Hematopoietic multipotent progenitor cell treated with erythropoietin and hydrocortisone succinate and interleukin-3 and kit ligand, for 15 days (in vitro differentiated cells): ENCODE results near the gene FOSL1.

Experiments
- DNase-seq: peaks from one replicate; pipeline ENCODE4 v3.0.0-alpha.2; 2015; ENCODE audit warnings: low spot score

The FOSL1 gene

GRCh38 chr11:65919573-65920371 is 19.6 kb upstream of the FOSL1 start:
- no peak for DNase-seq

DNA sequence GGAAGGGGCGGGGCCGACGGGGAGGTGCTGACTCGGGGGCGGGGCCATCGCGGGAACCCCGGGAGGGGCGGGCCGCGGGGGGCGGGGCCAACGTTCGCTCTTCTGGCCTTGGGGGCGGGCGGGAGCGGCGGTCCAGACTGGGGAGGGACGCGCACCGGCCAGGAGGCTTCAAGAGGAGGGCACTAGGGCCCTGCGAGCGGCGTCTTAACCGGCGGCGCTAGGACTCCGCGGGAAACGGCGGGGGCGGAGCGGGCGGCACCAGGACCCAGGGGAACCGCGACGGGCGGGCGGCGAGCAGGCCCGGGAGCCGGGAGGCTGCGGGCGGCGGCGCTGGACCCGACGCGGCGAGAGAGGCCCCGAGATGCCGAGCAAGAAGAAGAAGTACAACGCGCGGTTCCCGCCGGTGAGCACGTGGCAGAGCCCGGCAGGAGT is 19.0 kb upstream of the FOSL1 start, which contains the start of gene DRAP1:
DRAP1 (plus strand) TSS at position 286 of the 432 bp plus-strand sequence; CDS start at position 362, 76 bp downstream.
- DNase-seq, result peak; percentile 99

- no peak for DNase-seq
These were observed 18.3 kb upstream of the FOSL1 start, which contains the start of gene C11orf68 for GRCh38 chr11:65918211-65919140. Gene C11orf68, minus strand, starts transcription at chr11:65919062. Its CDS starts 31 bp downstream, at chr11:65919031.

GRCh38 chr11:65917434-65918210 is 17.4 kb upstream of the FOSL1 start:
- DNase-seq, result no peak

DNA sequence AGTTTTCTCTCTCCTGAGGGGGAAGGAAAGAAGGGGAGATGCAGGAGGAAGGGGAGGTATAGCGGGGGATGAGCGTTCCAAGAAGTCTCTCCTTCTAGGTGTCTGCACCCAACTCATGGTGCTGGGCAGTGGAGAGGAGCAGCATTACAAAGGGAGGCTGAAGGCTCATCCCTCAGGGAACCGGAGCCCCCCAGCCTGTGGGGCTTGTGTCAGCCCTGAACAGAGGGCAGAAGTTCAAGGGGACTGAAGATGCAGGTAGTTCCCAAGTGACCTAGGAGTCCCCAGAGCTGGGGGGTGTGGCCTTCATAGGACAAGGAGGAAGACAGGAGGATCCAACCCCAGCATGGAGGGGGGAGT is 16.9 kb upstream of the FOSL1 start:
- no peak for DNase-seq

DNA sequence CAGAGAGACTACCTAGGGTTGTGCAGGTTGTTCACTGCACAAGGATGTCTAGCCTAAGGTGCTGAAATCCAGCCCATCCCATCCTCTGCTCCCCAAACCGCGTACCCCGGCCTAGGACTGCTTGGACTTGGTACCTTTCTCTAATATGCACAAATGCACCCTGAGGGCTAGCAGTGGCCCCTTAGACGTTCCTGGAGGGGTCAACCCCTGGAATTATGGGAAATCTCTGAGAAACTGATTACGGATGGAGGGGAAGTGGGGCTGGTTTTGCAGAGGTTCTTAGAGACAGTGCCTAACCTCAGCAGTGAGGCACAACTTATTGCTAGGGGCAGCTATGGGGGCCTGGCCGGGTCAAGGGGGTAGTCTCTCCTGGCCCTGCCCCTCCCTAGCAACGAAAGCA is 16.2 kb upstream of the FOSL1 start:
- DNase-seq, result no peak

- peak; percentile 70 for DNase-seq
These were observed 15.6 kb upstream of the FOSL1 start for GRCh38 chr11:65915821-65916251.

GRCh38 chr11:65915101-65915820 is 15.1 kb upstream of the FOSL1 start:
- no peak for DNase-seq

- DNase-seq, result no peak
These were observed 12.7 kb upstream of the FOSL1 start for GRCh38 chr11:65912845-65913244.

DNA sequence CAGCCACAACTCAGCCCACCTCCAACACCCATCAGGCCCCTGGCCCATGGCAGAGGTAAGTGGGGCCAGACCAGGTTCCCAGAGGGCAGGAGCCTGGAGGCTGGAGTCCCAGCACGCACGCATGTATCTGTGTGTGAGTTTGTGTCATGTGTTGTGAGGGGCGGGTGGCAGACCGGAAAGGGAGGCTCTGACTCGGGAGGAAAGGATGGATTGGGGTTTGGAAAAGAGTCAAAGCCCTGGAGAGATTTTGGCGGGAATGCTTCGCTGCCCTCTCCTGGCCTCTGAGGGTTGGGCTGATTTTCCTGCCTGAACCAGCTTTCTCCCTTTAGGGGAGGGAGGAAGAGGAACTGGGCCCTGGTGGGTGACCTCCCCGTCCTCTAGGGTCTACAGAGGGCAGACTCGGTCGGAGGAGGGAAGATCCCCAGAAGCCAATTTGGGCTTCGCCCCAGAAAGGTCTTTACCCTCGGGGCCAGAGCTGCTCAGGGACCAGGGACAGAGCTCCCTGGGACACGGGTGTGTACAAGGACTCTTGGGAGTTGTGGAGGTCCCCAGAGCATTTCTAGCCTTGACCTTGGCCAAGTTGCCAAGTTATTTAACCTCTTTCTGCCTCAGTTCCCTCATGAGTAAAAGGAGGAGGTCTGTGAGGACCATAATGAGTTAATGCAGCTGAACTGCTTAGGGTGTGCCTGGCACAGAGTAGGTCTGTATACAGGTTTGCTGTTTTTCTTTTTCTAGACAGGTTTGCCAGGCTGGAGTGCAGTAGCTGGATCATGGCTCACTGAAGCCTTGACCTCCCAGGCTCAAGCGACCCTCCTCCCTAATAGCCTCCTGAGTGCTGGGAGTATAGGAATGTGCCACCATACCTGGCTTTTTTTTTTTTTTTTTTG is 11.7 kb upstream of the FOSL1 start:
- no peak for DNase-seq

GRCh38 chr11:65907878-65908277 is 7.7 kb upstream of the FOSL1 start:
- no peak for DNase-seq

GRCh38 chr11:65906602-65907001 is 6.4 kb upstream of the FOSL1 start:
- peak; percentile 85 for DNase-seq

- no peak for DNase-seq
These were observed 3.5 kb upstream of the FOSL1 start for GRCh38 chr11:65903715-65904114.

- DNase-seq, result no peak
These were observed 2.9 kb upstream of the FOSL1 start for GRCh38 chr11:65903068-65903481.

GRCh38 chr11:65900899-65901180 is 652 bp upstream of the FOSL1 start:
- DNase-seq, result no peak

DNA sequence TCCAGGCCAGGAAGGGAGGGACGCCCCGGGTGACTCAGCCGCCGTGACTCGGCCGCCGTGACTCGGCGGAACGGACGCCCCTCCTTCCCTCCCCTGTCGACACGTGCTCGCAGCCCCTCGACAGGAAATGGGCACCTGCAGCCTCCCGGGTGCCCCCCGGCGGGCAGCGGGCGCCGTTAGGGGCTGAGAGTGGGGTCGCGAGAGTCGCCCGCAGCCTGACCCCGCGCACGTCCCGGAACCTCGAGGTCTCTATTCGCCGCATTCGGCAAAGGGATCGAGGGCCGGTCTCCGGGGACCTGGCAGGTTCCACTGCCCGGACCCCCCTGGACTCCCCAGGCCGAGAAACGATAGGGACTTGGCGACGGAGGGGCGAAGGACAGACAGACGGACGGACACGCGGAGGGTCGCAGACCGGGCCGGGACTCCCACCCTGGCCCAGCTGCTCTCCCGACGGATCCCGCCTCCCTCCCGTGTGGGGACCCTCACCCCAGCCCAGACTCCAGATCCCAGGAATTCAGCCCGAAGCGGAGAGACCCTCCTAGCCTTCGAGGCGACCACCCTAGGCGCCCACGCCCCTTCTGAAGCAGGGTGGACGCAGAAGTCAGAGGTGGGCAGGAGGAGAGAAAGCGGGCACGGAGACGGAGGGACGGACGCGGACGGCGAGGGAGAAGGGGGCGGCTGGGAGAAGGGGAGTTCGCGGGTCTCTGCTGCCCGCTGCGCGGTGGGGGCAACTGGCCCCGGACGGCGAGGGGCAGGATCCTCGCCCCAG is 648 bp downstream of the FOSL1 start:
- DNase-seq, result peak; percentile 85

DNA sequence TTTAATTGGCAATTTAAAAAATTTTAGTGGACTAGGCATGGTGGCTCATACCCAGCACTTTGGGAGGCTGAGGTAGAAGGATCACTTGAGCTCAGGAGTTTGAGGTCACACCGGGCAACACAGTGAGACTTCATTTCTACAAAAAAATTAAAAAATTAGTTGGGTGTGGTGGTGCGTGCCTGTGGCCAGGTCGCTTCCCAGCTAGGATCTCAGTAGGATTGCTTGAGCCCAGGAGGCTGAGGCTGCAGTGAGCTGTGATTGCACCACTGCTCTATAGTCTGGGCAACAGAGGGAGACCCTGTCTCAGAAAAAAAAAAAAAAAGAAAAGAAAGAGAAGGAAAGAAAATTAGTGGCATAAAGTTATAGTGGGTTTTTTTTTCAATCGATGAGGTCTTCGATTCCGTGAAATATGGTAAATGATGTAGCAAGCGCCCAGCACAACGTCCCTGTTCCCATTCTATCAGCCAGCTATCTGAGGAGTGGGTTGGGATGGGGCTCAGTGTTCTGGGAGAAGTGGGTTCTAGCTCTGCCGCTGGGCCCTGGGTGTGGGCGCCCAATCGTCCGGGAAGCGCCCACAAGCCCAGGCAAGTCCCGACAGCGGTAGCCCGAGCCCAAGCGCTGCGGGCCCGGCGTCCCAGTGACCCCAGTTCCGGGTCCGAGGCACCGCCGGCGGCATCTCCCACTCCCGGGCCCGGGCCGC is 1.4 kb downstream of the FOSL1 start:
- no peak for DNase-seq

GRCh38 chr11:65897020-65897471 is 3.1 kb downstream of the FOSL1 start:
- no peak for DNase-seq
